H1 (cell line): ENCODE data around the gene ELFN2. TPM values are rescaled to one million over a fixed set of nuclear protein-coding genes. Genes with fewer than 3 reads are reported as not detected.

ENCODE experiments used
- CTCF ChIA-PET: fragments of 300-600 bp; sonication (Branson Sonifier 250); formaldehyde crosslinking; loops from one replicate; lab custom pipeline; 2021; ENCODE audit not compliant: partially characterized antibody; lab: Charles Lee
- POLR2A ChIA-PET: fragments of 300-600 bp; sonication (Branson Sonifier 250); formaldehyde crosslinking; loops from one replicate; lab custom pipeline; 2021; ENCODE audit warnings: inconsistent platforms; ENCODE audit not compliant: partially characterized antibody; lab: Charles Lee
- DNase-seq, 2 experiments: peaks; one replicate each; pipeline versions ENCODE4 v3.0.0 to v3.0.0-alpha.2; 2010 to 2022; ENCODE audit warnings: low spot score in 2 of 2, low read depth in 1 of 2, mixed read lengths in 1 of 2
- FAIRE-seq: peaks from 2 replicates; lab custom pipeline; 2011; peaks lifted over from hg19 to GRCh38; lab: Jason Lieb, UNC
- H2AFZ ChIP-seq: 2 replicates; pipeline ENCODE4 v1.8.1; 2012; ENCODE audit warnings: low read length, inconsistent platforms
- H2AK5ac ChIP-seq: 2 replicates; pipeline ENCODE4 v1.6.1; 2013; ENCODE audit warnings: low read depth, low read length
- H2BK120ac ChIP-seq: replicated peaks from 2 replicates; pipeline ENCODE3; 2013; ENCODE audit warnings: low read depth, low read length, inconsistent platforms
- H2BK12ac ChIP-seq: 2 replicates; pipeline ENCODE4 v1.6.1; 2013; ENCODE audit warnings: low read depth, low read length
- H2BK15ac ChIP-seq: 2 replicates; pipeline ENCODE4 v1.6.1; 2013; ENCODE audit warnings: low read length
- H2BK20ac ChIP-seq: 2 replicates; pipeline ENCODE4 v1.6.1; 2013; ENCODE audit warnings: low read length
- H2BK5ac ChIP-seq: 2 replicates; pipeline ENCODE4 v1.6.1; 2013; ENCODE audit warnings: low read depth, low read length
- H3K14ac ChIP-seq: 2 replicates; pipeline ENCODE4 v1.6.1; 2013; ENCODE audit warnings: inconsistent platforms; ENCODE audit not compliant: insufficient read length
- H3K18ac ChIP-seq: 2 replicates; pipeline ENCODE4 v1.6.1; 2013; ENCODE audit warnings: low read length; ENCODE audit errors: extremely low read depth
- H3K23ac ChIP-seq: 2 replicates; pipeline ENCODE4 v1.6.1; 2013; ENCODE audit warnings: inconsistent platforms; ENCODE audit not compliant: insufficient read length
- H3K23me2 ChIP-seq: 2 replicates; pipeline ENCODE4 v1.6.1; 2013; ENCODE audit warnings: low read depth, low read length
- H3K27ac ChIP-seq: 2 replicates; pipeline ENCODE4 v1.6.1; 2011; ENCODE audit warnings: low read depth, low read length, inconsistent platforms
- H3K27me3 ChIP-seq, 4 experiments: replicated peaks in 1 of 4; 1 replicate in 1 of 4; 2 replicates in 3 of 4; pipeline versions ENCODE4 v1.6.1 to v1.8.1; 2011 to 2013; ENCODE audit warnings: low read length in 3 of 4, mild to moderate bottlenecking in 3 of 4, inconsistent platforms in 2 of 4, mixed read lengths in 2 of 4, moderate library complexity in 1 of 4; ENCODE audit not compliant: control insufficient read depth in 3 of 4, insufficient read depth in 3 of 4; ENCODE audit errors: extremely low read depth in 1 of 4
- H3K36me3 ChIP-seq, 4 experiments: 2 replicates each; pipeline versions ENCODE4 v1.6.1 to v1.8.1; 2011 to 2013; ENCODE audit warnings: mild to moderate bottlenecking in 4 of 4, low read length in 3 of 4, moderate library complexity in 2 of 4, control low read depth in 1 of 4, inconsistent platforms in 1 of 4; ENCODE audit not compliant: insufficient read depth in 4 of 4, control insufficient read depth in 2 of 4
- H3K4ac ChIP-seq: replicated peaks from 2 replicates; pipeline ENCODE3; 2013; ENCODE audit warnings: low read length, low read depth, mixed read lengths, inconsistent platforms; ENCODE audit not compliant: insufficient read length
- H3K4me1 ChIP-seq, 4 experiments: replicated peaks in 1 of 4; 1 replicate in 1 of 4; 2 replicates in 3 of 4; pipeline versions ENCODE4 v1.6.1 to v1.8.1; 2011 to 2013; ENCODE audit warnings: low read length in 3 of 4, inconsistent platforms in 2 of 4, mixed read lengths in 1 of 4; ENCODE audit not compliant: insufficient read depth in 4 of 4, control insufficient read depth in 3 of 4
- H3K4me2 ChIP-seq, 2 experiments: 2 replicates each; pipeline versions ENCODE4 v1.6.1 to v1.8.1; 2011 to 2013; ENCODE audit warnings: low read depth in 2 of 2, low read length in 2 of 2, control low read depth in 1 of 2, inconsistent platforms in 1 of 2, mild to moderate bottlenecking in 1 of 2; ENCODE audit not compliant: insufficient read depth in 1 of 2
- H3K4me3 ChIP-seq, 4 experiments: fragments of 200-600, 300-600 bp in 1 of 4; sonication (generic), shearing (Covaris generic), sonication (Bioruptor Twin) in 1 of 4; 2 replicates each; pipeline versions ENCODE4 v1.5.1 to v1.8.1; 2011 to 2016; ENCODE audit warnings: low read length in 4 of 4, low read depth in 3 of 4, control low read depth in 2 of 4, inconsistent platforms in 2 of 4, mild to moderate bottlenecking in 2 of 4, mixed read lengths in 1 of 4, moderate library complexity in 1 of 4; ENCODE audit not compliant: insufficient read depth in 2 of 4; ENCODE audit errors: extremely low read depth in 1 of 4
- H3K56ac ChIP-seq: replicated peaks from 2 replicates; pipeline ENCODE3; 2013; ENCODE audit warnings: low read depth, mild to moderate bottlenecking, mixed read lengths, low read length, inconsistent platforms; ENCODE audit not compliant: insufficient read length
- H3K79me1 ChIP-seq: 2 replicates; pipeline ENCODE4 v1.6.1; 2013; ENCODE audit warnings: low read depth, low read length, control low read depth
- H3K79me2 ChIP-seq, 2 experiments: 2 replicates each; pipeline versions ENCODE4 v1.6.1 to v1.8.1; 2012 to 2013; ENCODE audit warnings: low read length in 2 of 2, mild to moderate bottlenecking in 2 of 2, inconsistent platforms in 1 of 2; ENCODE audit not compliant: insufficient read depth in 2 of 2, control insufficient read depth in 1 of 2
- H3K9ac ChIP-seq, 4 experiments: replicated peaks in 1 of 4; 1 replicate in 1 of 4; 2 replicates in 3 of 4; pipeline versions ENCODE4 v1.6.1 to v1.8.1; 2011 to 2013; ENCODE audit warnings: low read depth in 3 of 4, low read length in 3 of 4, control low read depth in 2 of 4, mild to moderate bottlenecking in 2 of 4, moderate library complexity in 2 of 4, inconsistent platforms in 1 of 4; ENCODE audit errors: extremely low read depth in 1 of 4
- H3K9me3 ChIP-seq, 2 experiments: 2 replicates each; pipeline versions ENCODE4 v1.6.1 to v1.8.1; 2012 to 2013; ENCODE audit warnings: mild to moderate bottlenecking in 2 of 2, moderate library complexity in 2 of 2, control low read depth in 1 of 2, inconsistent platforms in 1 of 2, low read depth in 1 of 2, low read length in 1 of 2, mixed read lengths in 1 of 2; ENCODE audit not compliant: insufficient read depth in 2 of 2
- H4K20me1 ChIP-seq, 2 experiments: replicated peaks in 1 of 2; 2 replicates each; pipeline versions ENCODE3 to v1.8.1; 2011 to 2013; ENCODE audit warnings: inconsistent platforms in 2 of 2, low read length in 2 of 2, mild to moderate bottlenecking in 1 of 2; ENCODE audit not compliant: insufficient read depth in 2 of 2, control insufficient read depth in 1 of 2
- H4K5ac ChIP-seq: 2 replicates; pipeline ENCODE4 v1.6.1; 2013; ENCODE audit warnings: low read length, low read depth, mixed read lengths, inconsistent platforms; ENCODE audit not compliant: insufficient read length
- H4K8ac ChIP-seq: 2 replicates; pipeline ENCODE4 v1.8.0; 2013; ENCODE audit warnings: mild to moderate bottlenecking, moderate library complexity, low read length, inconsistent platforms; ENCODE audit not compliant: insufficient read depth; ENCODE audit errors: extremely low read depth
- H4K91ac ChIP-seq: replicated peaks from 2 replicates; pipeline ENCODE3; 2013; ENCODE audit warnings: low read length, mixed read lengths, inconsistent platforms; ENCODE audit not compliant: insufficient read length
- ASH2L ChIP-seq: fragments of 200-600, 300-600 bp; sonication (generic); IDR thresholded peaks from one replicate; pipeline ENCODE4 v1.7.1; 2017; ENCODE audit warnings: low read length
- CBX5 ChIP-seq: fragments of 300-800, 300-1000 bp; sonication (generic); IDR thresholded peaks from 2 replicates; pipeline ENCODE4 v1.7.1; 2016; ENCODE audit warnings: antibody characterized with exemption, low read length, low read depth
- HDAC2 ChIP-seq, 2 experiments: fragments of 300-600 bp in 1 of 2; sonication (generic) in 1 of 2; IDR thresholded peaks; 2 replicates each; pipeline ENCODE4 v1.6.1; 2011 to 2012; ENCODE audit warnings: low read depth in 2 of 2, low read length in 2 of 2, mild to moderate bottlenecking in 2 of 2, moderate library complexity in 2 of 2, borderline replicate concordance in 1 of 2, inconsistent platforms in 1 of 2
- KDM5A ChIP-seq: fragments of 200-600 bp; IDR thresholded peaks from 2 replicates; pipeline ENCODE4 v1.7.1; 2012; ENCODE audit warnings: mild to moderate bottlenecking, low read length, inconsistent platforms, mixed read lengths
- NRF1 ChIP-seq: IDR thresholded peaks from 2 replicates; pipeline ENCODE4 v1.6.1; 2011; ENCODE audit warnings: mild to moderate bottlenecking, low read depth, low read length, improper control_type of control experiment
- RNF2 ChIP-seq: fragments of 200-900, 300-1000 bp; sonication (generic); IDR thresholded peaks from 2 replicates; pipeline ENCODE4 v1.7.1; 2016; ENCODE audit warnings: borderline replicate concordance, low read depth, mild to moderate bottlenecking, antibody characterized with exemption, low read length; ENCODE audit not compliant: poor library complexity, severe bottlenecking; ENCODE audit errors: missing control alignments
- WGBS, 2 experiments: shearing (Covaris generic) in 1 of 2; methylation state at CpG; one replicate each; pipeline versions ENCODE4 v1.1.6 to v1.1.7; 2013 to 2015; ENCODE audit warnings: low lambda C conversion rate in 2 of 2, mixed read lengths in 2 of 2, inconsistent platforms in 1 of 2, low coverage in 1 of 2, missing lambda C conversion rate in 1 of 2; ENCODE audit not compliant: insufficient replicate concordance in 2 of 2, insufficient coverage in 1 of 2, insufficient read length in 1 of 2; ENCODE audit errors: extremely low coverage in 1 of 2, missing lambda C conversion rate in 1 of 2; 5-methylcytosine and 5-hydroxymethylcytosine counted together
- polyA plus RNA-seq, 7 experiments: library from polyadenylated mRNA; depleted of rRNA in 3 of 7; stranded (reverse) in 5 of 7; unstranded in 2 of 7; fragments of >200 nt in 5 of 7; fragments of 200-250 nt in 2 of 7; gene quantifications; 1 replicate in 5 of 7; 2 replicates in 1 of 7; 4 replicates in 1 of 7; pipeline versions ENCODE4 v1.2.1 to v1.2.3, GENCODE V29; 2011 to 2013; ENCODE audit warnings: missing spikeins in 2 of 7, mixed read lengths in 2 of 7
- total RNA-seq: library from RNA; stranded (reverse); fragmentation: NEBNext Ultra II Directional; extraction: Animal tissue kit (Norgen Biotek cat#: 25700); gene quantifications from 2 replicates; pipeline ENCODE4 v1.2.1, GENCODE V29; 2021

Gene ELFN2
- total and polyA plus RNA-seq, 2 of the 8 experiments (the other 6 are each of a cell fraction or from before 2014, with no cell fraction given) = 0.63 to 0.88 TPM

DNA sequence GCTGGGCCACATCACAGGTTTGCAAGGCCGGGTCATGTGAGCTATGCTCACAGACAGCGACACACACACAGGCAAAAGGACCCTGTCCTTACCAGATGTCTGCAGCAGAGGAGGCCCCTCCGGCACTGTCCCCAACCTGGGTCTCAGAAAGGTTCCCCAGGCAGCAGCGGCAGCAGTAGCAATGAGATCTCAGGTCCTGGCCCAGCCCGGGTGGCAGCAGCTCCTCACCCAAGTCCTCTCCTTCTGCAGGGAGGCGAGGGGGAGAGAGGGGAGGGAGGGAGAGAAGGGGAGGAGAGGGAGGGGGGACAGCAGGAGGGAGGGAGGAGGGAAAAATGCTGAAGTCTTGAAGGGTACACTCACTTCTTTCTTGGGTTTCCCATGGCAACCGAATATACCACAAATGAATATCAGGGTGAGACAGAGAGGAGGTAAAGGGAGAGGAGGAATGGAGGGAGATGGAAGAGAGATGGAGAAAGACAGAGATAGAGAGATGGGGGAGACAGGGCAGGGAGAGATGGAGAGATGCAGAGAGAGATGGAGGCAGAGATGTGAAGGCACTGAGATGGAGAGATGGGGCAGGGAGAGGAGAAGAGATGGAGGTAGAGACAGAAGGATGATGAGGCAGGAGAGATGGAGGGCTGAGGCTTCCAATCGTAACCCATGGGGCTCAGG is 9.5 kb downstream of the ELFN2 start:
- ChIA-PET CTCF (interaction anchor here (1.0 to 3.0 kb wide), 3 partner anchors 12 to 101 kb away, joined by 3 to 25 read pairs (median 6); no protein-coding TSS in a partner anchor), POLR2A (interaction anchor here (1.1 to 1.4 kb wide), 2 partner anchors 8 to 44 kb away, joined by 3 to 4 read pairs; no protein-coding TSS in a partner anchor)
- no peaks in the 10 kb centered on the region for H3K36me3 ChIP-seq
- no peak overlapping the region for H3K4me3 ChIP-seq
- no peak overlapping the region for H3K4ac ChIP-seq
- no peak overlapping the region for H2BK120ac ChIP-seq
- no peaks in the 10 kb centered on the region for H3K79me2 ChIP-seq
- H4K8ac ChIP-seq = no peak overlapping the region
- H3K4me1 ChIP-seq = peaks cover 3 to 24% (median 18%) of the 10 kb centered on the region in 4 experiments
- DNase-seq (no peak), FAIRE-seq (no peak)
- H3K14ac ChIP-seq = no peak overlapping the region
- H3K27ac ChIP-seq = no peak overlapping the region
- no peak overlapping the region for H4K5ac ChIP-seq
- H3K9me3 ChIP-seq = no peaks in the 10 kb centered on the region
- H4K20me1 ChIP-seq = peaks cover 0 to 2% of the 10 kb centered on the region in 2 experiments
- no peak overlapping the region for H3K4me2 ChIP-seq
- H3K9ac ChIP-seq = no peak overlapping the region
- WGBS, 2 experiments = 69% methylated on average over 6 of the region's 8 CpGs; no CpG with 5 or more reads in 1 of the 2 experiments
- no peak overlapping the region for H3K23ac ChIP-seq
- H3K56ac ChIP-seq = no peak overlapping the region
- no peak overlapping the region; the same call in 1 of the 2 replicates for H3K18ac ChIP-seq
- H2BK15ac ChIP-seq = 0 out of 2 replicates have a peak overlapping the region, but pooled peaks have one; percentile 98
- peaks cover 10% of the 10 kb centered on the region; the same call in 1 of the 2 replicates for H3K23me2 ChIP-seq
- no peak overlapping the region for H2AFZ ChIP-seq
- H3K27me3 ChIP-seq = peaks cover 0 to 32% (median 26%) of the 10 kb centered on the region in 4 experiments; a peak in 6 of 7 replicates
- no peak overlapping the region for H4K91ac ChIP-seq
- H2BK20ac ChIP-seq = no peak overlapping the region
- no peak overlapping the region for H2BK5ac ChIP-seq
- no peaks in the 10 kb centered on the region for H3K79me1 ChIP-seq
- 0 out of 2 replicates have a peak overlapping the region, but pooled peaks have one; percentile 16 for H2AK5ac ChIP-seq
- TF ChIP-seq HDAC2 (IDR thresholded peaks at IDR 0.05; ENCODE audit: borderline replicate concordance in 1 of 2, low read depth in 2 of 2, low read length in 2 of 2) (no peak), CBX5 (no peak), ASH2L (no peak), RNF2 (no peak), KDM5A (no peak), NRF1 (no peak)
- H2BK12ac ChIP-seq = no peak overlapping the region
